ENCODE measurements around the gene KRTAP12-3.
"Not testable (repeated sequence)": the region's sequence is repeated elsewhere in the genome, so short reads cannot be mapped to it uniquely, and the experiment has no call there.

Gene KRTAP12-3

GRCh38 chr21:44657635-44658540 lies at the start of gene KRTAP12-3:
KRTAP12-3 (plus strand) TSS chr21:44657932; CDS start chr21:44657980, 48 bp downstream.
- H3K4me2 ChIP-seq = no peak within 1 kb of the TSS
- no peaks in the 10 kb centered on the region for H3K36me3 ChIP-seq (ENCODE audit: insufficient read depth)
- H2AFZ ChIP-seq (ENCODE audit: low read depth) = no peak within 1 kb of the TSS
- TF ChIP-seq CTCF (conservative IDR thresholded peaks at IDR 0.05; ENCODE audit: low read depth, low read length) = no peak
- H3K27ac ChIP-seq = no peak within 1 kb of the TSS
- H3K4me3 ChIP-seq (IDR thresholded peaks at IDR 0.05; ENCODE audit: insufficient read depth, low read depth, low read length) = no peak within 1 kb of the TSS
- H4K20me1 ChIP-seq (ENCODE audit: insufficient read depth) = no peaks in the 10 kb centered on the region
- H3K4me1 ChIP-seq (ENCODE audit: low read depth, poor library complexity, severe bottlenecking) = no peaks in the 10 kb centered on the region
- H3K9ac ChIP-seq = no peak within 1 kb of the TSS
- H3K27me3 ChIP-seq (ENCODE audit: insufficient read depth, low read depth) = peaks cover 32% of the 10 kb centered on the region
- H3K79me2 ChIP-seq (ENCODE audit: insufficient read depth, low read depth) = no peaks in the 10 kb centered on the region

- Histone ChIP-seq H3K4me2 (no peak overlapping the region), H3K36me3 (ENCODE audit: insufficient read depth) (no peaks in the 10 kb centered on the region), H3K27ac (no peak overlapping the region), H2AFZ (ENCODE audit: low read depth) (no peak overlapping the region), H4K20me1 (ENCODE audit: insufficient read depth) (no peaks in the 10 kb centered on the region), H3K4me1 (ENCODE audit: low read depth, poor library complexity, severe bottlenecking) (no peaks in the 10 kb centered on the region), H3K9ac (no peak overlapping the region), H3K4me3 (IDR thresholded peaks at IDR 0.05; ENCODE audit: insufficient read depth, low read depth, low read length) (no peak overlapping the region), H3K79me2 (ENCODE audit: insufficient read depth, low read depth) (no peaks in the 10 kb centered on the region), H3K27me3 (ENCODE audit: insufficient read depth, low read depth) (peaks cover 19% of the 10 kb centered on the region; the same call in 1 of the 2 replicates)
- TF ChIP-seq CTCF (conservative IDR thresholded peaks at IDR 0.05; ENCODE audit: low read depth, low read length) = no peak
Measured at GRCh38 chr21:44609193-44609592, 48.5 kb upstream of the KRTAP12-3 start.

GRCh38 chr21:44610157-44610843 lies 47.4 kb upstream of the KRTAP12-3 start:
- H3K27ac ChIP-seq; H3K4me2 ChIP-seq; H3K36me3 ChIP-seq (ENCODE audit: insufficient read depth); H3K4me3 ChIP-seq (IDR thresholded peaks at IDR 0.05; ENCODE audit: insufficient read depth, low read depth, low read length); H3K9ac ChIP-seq; H2AFZ ChIP-seq (ENCODE audit: low read depth); H3K79me2 ChIP-seq (ENCODE audit: insufficient read depth, low read depth); H4K20me1 ChIP-seq (ENCODE audit: insufficient read depth); H3K4me1 ChIP-seq (ENCODE audit: low read depth, poor library complexity, severe bottlenecking): not testable (repeated sequence)
- peaks cover 19% of the 10 kb centered on the region for H3K27me3 ChIP-seq (ENCODE audit: insufficient read depth, low read depth)

GRCh38 chr21:44611551-44611950 lies 46.2 kb upstream of the KRTAP12-3 start:
- no peak overlapping the region for H3K4me2 ChIP-seq
- H3K4me1 ChIP-seq (ENCODE audit: low read depth, poor library complexity, severe bottlenecking) = no peaks in the 10 kb centered on the region
- H3K27me3 ChIP-seq (ENCODE audit: insufficient read depth, low read depth) = peaks cover 22% of the 10 kb centered on the region
- no peak overlapping the region for H3K27ac ChIP-seq
- no peaks in the 10 kb centered on the region for H3K79me2 ChIP-seq (ENCODE audit: insufficient read depth, low read depth)
- no peaks in the 10 kb centered on the region for H4K20me1 ChIP-seq (ENCODE audit: insufficient read depth)
- TF ChIP-seq CTCF (conservative IDR thresholded peaks at IDR 0.05; ENCODE audit: low read depth, low read length) = no peak
- H3K9ac ChIP-seq = no peak overlapping the region
- H2AFZ ChIP-seq (ENCODE audit: low read depth) = no peak overlapping the region
- H3K36me3 ChIP-seq (ENCODE audit: insufficient read depth) = no peaks in the 10 kb centered on the region
- no peak overlapping the region for H3K4me3 ChIP-seq (IDR thresholded peaks at IDR 0.05; ENCODE audit: insufficient read depth, low read depth, low read length)
